ENCODE measurements around the gene CMIP.

DNA sequence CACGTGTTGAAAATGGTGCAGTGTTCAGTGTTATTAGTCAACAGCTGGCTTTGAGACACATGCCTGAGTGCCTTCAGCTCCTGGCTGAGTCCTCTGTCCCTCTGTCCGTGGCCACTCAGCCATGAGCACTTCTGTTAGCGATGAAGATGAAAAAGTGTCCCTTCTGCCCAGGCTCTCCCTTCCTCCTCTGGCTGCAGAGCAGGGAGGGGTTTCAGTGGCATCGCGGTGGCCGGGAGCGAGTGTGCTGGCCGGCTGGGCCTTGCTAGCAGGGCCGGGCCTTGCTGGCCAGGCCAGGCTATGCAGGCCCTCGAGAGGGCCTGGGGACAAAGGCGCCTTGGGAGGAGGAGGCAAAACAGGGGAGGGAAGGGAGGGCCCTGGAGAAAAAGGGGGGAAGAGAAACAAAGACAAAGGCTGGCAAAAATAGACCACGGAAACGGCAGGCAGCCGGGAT lies 47.7 kb downstream of the CMIP start:
- TF ChIP-seq, protein P1, sequence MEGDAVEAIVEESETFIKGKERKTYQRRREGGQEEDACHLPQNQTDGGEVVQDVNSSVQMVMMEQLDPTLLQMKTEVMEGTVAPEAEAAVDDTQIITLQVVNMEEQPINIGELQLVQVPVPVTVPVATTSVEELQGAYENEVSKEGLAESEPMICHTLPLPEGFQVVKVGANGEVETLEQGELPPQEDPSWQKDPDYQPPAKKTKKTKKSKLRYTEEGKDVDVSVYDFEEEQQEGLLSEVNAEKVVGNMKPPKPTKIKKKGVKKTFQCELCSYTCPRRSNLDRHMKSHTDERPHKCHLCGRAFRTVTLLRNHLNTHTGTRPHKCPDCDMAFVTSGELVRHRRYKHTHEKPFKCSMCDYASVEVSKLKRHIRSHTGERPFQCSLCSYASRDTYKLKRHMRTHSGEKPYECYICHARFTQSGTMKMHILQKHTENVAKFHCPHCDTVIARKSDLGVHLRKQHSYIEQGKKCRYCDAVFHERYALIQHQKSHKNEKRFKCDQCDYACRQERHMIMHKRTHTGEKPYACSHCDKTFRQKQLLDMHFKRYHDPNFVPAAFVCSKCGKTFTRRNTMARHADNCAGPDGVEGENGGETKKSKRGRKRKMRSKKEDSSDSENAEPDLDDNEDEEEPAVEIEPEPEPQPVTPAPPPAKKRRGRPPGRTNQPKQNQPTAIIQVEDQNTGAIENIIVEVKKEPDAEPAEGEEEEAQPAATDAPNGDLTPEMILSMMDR (conservative IDR thresholded peaks at IDR 0.05 in 1 of 2, IDR thresholded peaks at IDR 0.05 in 1 of 2; ENCODE audit: extremely low read depth in 1 of 2, insufficient read depth in 1 of 2, low read depth in 1 of 2, low read length in 2 of 2), result no peak
- TF ChIP-seq EZH2 (IDR thresholded peaks at IDR 0.05; ENCODE audit: borderline replicate concordance, low read length), result no peak
